ENCODE results near the gene DNAH1. TPM values are rescaled to one million over a fixed set of nuclear protein-coding genes. Genes with fewer than 3 reads are reported as not detected.
"Not testable (repeated sequence)": the region's sequence is repeated elsewhere in the genome, so short reads cannot be mapped to it uniquely, and the experiment has no call there.

The DNAH1 gene
- 10 to 100 TPM; 41.5 to 72.0 (median 44.2) TPM for total RNA-seq
- 25.6 TPM for total RNA-seq (2013)
- total RNA-seq, result 20.9 to 209 (median 113) reads per million in 29 experiments

- Histone ChIP-seq H3K36me3 (ENCODE audit: control insufficient read depth in 2 of 2, extremely low read depth in 1 of 2, insufficient read depth in 1 of 2, low read length in 1 of 2) (peaks cover 0 to 4% of the 10 kb centered on the region in 2 donors), H3K27ac (ENCODE audit: low read length) (no peak within 1 kb of the TSS), H3K4me1 (ENCODE audit: control insufficient read depth in 1 of 2, extremely low read depth in 1 of 2, insufficient read depth in 2 of 2, low read length in 2 of 2) (peaks cover 0 to 19% of the 10 kb centered on the region in 2 experiments), H3K9me3 (no peaks in the 10 kb centered on the region), H3K4me3 (ENCODE audit: control insufficient read depth in 1 of 2, extremely low read depth in 1 of 2, low read length in 1 of 2) (no peak within 1 kb of the TSS), H3K27me3 (replicated peaks in 1 of 2; ENCODE audit: control insufficient read depth in 2 of 2, extremely low read depth in 1 of 2, insufficient read depth in 2 of 2, low read length in 1 of 2) (no peaks in the 10 kb centered on the region)
- H3K4me3 Mint-ChIP-seq, result peak within 1 kb of the TSS; percentile 21 to 69 (median 64)
- H3K9me3 Mint-ChIP-seq, result no peaks in the 10 kb centered on the region
- ATAC-seq (replicated peaks in 1 of 4), result no peak
- peaks cover 17 to 33% (median 20%) of the 10 kb centered on the region in 3 donors for H3K4me1 Mint-ChIP-seq
- WGBS (ENCODE audit: insufficient coverage), result 93% methylated on average over 2 of the region's 3 CpGs
- ChIA-PET POLR2A (no interaction called here), CTCF (interaction anchor here in 1 of 2 donors (0.6 to 0.7 kb wide), 2 partner anchors 73 to 257 kb away, joined by 3 to 6 read pairs; no protein-coding TSS in a partner anchor)
- no peak for DNase-seq
- peak within 1 kb of the TSS; percentile 52 to 82 for H3K27ac Mint-ChIP-seq
- H3K36me3 Mint-ChIP-seq, result no peaks in the 10 kb centered on the region
- no peaks in the 10 kb centered on the region for H3K27me3 Mint-ChIP-seq
Measured at GRCh38 chr3:52315977-52316764, at the start of gene DNAH1. TSS of gene DNAH1 (plus strand) at chr3:52316319. CDS start at chr3:52322443, 6,124 bp downstream.

- Mint-ChIP-seq H3K4me1 (peaks cover 77 to 90% (median 90%) of the 10 kb centered on the region in 3 donors), H3K27me3 (no peaks in the 10 kb centered on the region), H3K4me3 (peak overlapping the region; percentile 59 to 64 (median 60)), H3K36me3 (peaks cover 55% of the 10 kb centered on the region), H3K9me3 (no peaks in the 10 kb centered on the region), H3K27ac (peak overlapping the region; percentile 84 to 92)
- no peak overlapping the region for H3K4me3 ChIP-seq (ENCODE audit: control insufficient read depth in 1 of 2, extremely low read depth in 1 of 2, low read length in 1 of 2)
- ChIA-PET CTCF (interaction anchor here in 1 of 2 donors (1.0 to 1.2 kb wide), 2 partner anchors 12 to 29 kb away, joined by 3 read pairs; partner anchors contain the start of gene TWF2), POLR2A (no interaction called here)
- 42% methylated on average over 4 of the region's 7 CpGs for WGBS (ENCODE audit: insufficient coverage)
- H3K9me3 ChIP-seq, result no peaks in the 10 kb centered on the region
- DNase-seq (peak in 10 of 35 experiments; percentile 27 to 64 (median 44)), ATAC-seq (replicated peaks in 1 of 4) (peak; percentile 46 to 75 (median 70))
- H3K36me3 ChIP-seq (ENCODE audit: control insufficient read depth in 2 of 2, extremely low read depth in 1 of 2, insufficient read depth in 1 of 2, low read length in 1 of 2), result peaks cover 5 to 72% of the 10 kb centered on the region in 2 donors
- H3K27me3 ChIP-seq (replicated peaks in 1 of 2; ENCODE audit: control insufficient read depth in 2 of 2, extremely low read depth in 1 of 2, insufficient read depth in 2 of 2, low read length in 1 of 2), result no peaks in the 10 kb centered on the region
- H3K27ac ChIP-seq (ENCODE audit: low read length), result peak overlapping the region; percentile 80
- peaks cover 51 to 60% of the 10 kb centered on the region in 2 experiments for H3K4me1 ChIP-seq (ENCODE audit: control insufficient read depth in 1 of 2, extremely low read depth in 1 of 2, insufficient read depth in 2 of 2, low read length in 2 of 2)
Measured at GRCh38 chr3:52268036-52268435, 48.1 kb upstream of the DNAH1 start.

- no peaks in the 10 kb centered on the region for H3K27me3 Mint-ChIP-seq
- no peak for ATAC-seq (replicated peaks in 1 of 4)
- peak overlapping the region; percentile 84 to 92 (median 89) for H3K4me3 Mint-ChIP-seq
- Histone ChIP-seq H3K4me3 (ENCODE audit: control insufficient read depth in 1 of 2, extremely low read depth in 1 of 2, low read length in 1 of 2) (no peak overlapping the region), H3K36me3 (ENCODE audit: control insufficient read depth in 2 of 2, extremely low read depth in 1 of 2, insufficient read depth in 1 of 2, low read length in 1 of 2) (peaks cover 2 to 63% of the 10 kb centered on the region in 2 donors), H3K27ac (ENCODE audit: low read length) (peak overlapping the region; percentile 80), H3K9me3 (no peaks in the 10 kb centered on the region), H3K4me1 (ENCODE audit: control insufficient read depth in 1 of 2, extremely low read depth in 1 of 2, insufficient read depth in 2 of 2, low read length in 2 of 2) (peaks cover 47 to 64% of the 10 kb centered on the region in 2 experiments), H3K27me3 (replicated peaks in 1 of 2; ENCODE audit: control insufficient read depth in 2 of 2, extremely low read depth in 1 of 2, insufficient read depth in 2 of 2, low read length in 1 of 2) (no peaks in the 10 kb centered on the region)
- CTCF ChIA-PET, result interaction anchor here in 1 of 2 donors (1.3 to 1.6 kb wide), 2 partner anchors 8 to 29 kb away, joined by 5 read pairs; no protein-coding TSS in a partner anchor
- peak overlapping the region; percentile 92 to 93 for H3K27ac Mint-ChIP-seq
- 17% methylated on average over 1 of the region's 3 CpGs for whole genome bisulfite sequencing (ENCODE audit: insufficient coverage)
- H3K36me3 Mint-ChIP-seq, result peaks cover 48% of the 10 kb centered on the region
- POLR2A ChIA-PET, result interaction anchor here in 1 of 2 donors (0.7 kb wide), 1 partner anchor 10 kb away, joined by 3 read pairs; no protein-coding TSS in a partner anchor
- H3K9me3 Mint-ChIP-seq, result no peaks in the 10 kb centered on the region
- H3K4me1 Mint-ChIP-seq, result peaks cover 77 to 90% (median 89%) of the 10 kb centered on the region in 3 donors
- no peak for DNase-seq
Measured at GRCh38 chr3:52269776-52270175, 46.3 kb upstream of the DNAH1 start.

- H3K27ac Mint-ChIP-seq, result peak overlapping the region; percentile 92 to 93
- H3K4me3 ChIP-seq (ENCODE audit: control insufficient read depth in 1 of 2, extremely low read depth in 1 of 2, low read length in 1 of 2), result no peak overlapping the region
- H3K9me3 ChIP-seq, result no peaks in the 10 kb centered on the region
- H3K4me1 ChIP-seq (ENCODE audit: control insufficient read depth in 1 of 2, extremely low read depth in 1 of 2, insufficient read depth in 2 of 2, low read length in 2 of 2), result peaks cover 45 to 63% of the 10 kb centered on the region in 2 experiments
- peaks cover 82 to 89% (median 88%) of the 10 kb centered on the region in 3 donors for H3K4me1 Mint-ChIP-seq
- H3K27ac ChIP-seq (ENCODE audit: low read length), result peak overlapping the region; percentile 80
- H3K27me3 ChIP-seq (replicated peaks in 1 of 2; ENCODE audit: control insufficient read depth in 2 of 2, extremely low read depth in 1 of 2, insufficient read depth in 2 of 2, low read length in 1 of 2), result no peaks in the 10 kb centered on the region
- WGBS (ENCODE audit: insufficient coverage), result 28% methylated on average over 4 of the region's 9 CpGs
- H3K36me3 Mint-ChIP-seq, result peaks cover 48% of the 10 kb centered on the region
- no peaks in the 10 kb centered on the region for H3K9me3 Mint-ChIP-seq
- H3K4me3 Mint-ChIP-seq, result peak overlapping the region; percentile 84 to 92 (median 89)
- DNase-seq, result peak in 1 of 35 experiments; percentile 12
- ChIA-PET POLR2A (interaction anchor here in 1 of 2 donors (1.2 to 1.6 kb wide), 4 partner anchors 12 to 22 kb away, joined by 4 to 15 read pairs (median 6); partner anchors contain the start of gene GLYCTK), CTCF (interaction anchor here in 1 of 2 donors (1.1 to 2.1 kb wide), 6 partner anchors 9 to 50 kb away, joined by 3 to 15 read pairs (median 5); partner anchors contain the start of gene TWF2)
- no peaks in the 10 kb centered on the region for H3K27me3 Mint-ChIP-seq
- peaks cover 2 to 64% of the 10 kb centered on the region in 2 donors for H3K36me3 ChIP-seq (ENCODE audit: control insufficient read depth in 2 of 2, extremely low read depth in 1 of 2, insufficient read depth in 1 of 2, low read length in 1 of 2)
- ATAC-seq (replicated peaks in 1 of 4), result no peak
Measured at GRCh38 chr3:52270252-52270754, 45.8 kb upstream of the DNAH1 start.

- H3K27me3 ChIP-seq (replicated peaks in 1 of 2; ENCODE audit: control insufficient read depth in 2 of 2, extremely low read depth in 1 of 2, insufficient read depth in 2 of 2, low read length in 1 of 2); H3K9me3 Mint-ChIP-seq; H3K9me3 ChIP-seq; H3K27me3 Mint-ChIP-seq; ATAC-seq (replicated peaks in 1 of 4): not testable (repeated sequence)
- peak overlapping the region in 1 of 2 donors; percentile 27 for H3K4me3 ChIP-seq (ENCODE audit: control insufficient read depth in 1 of 2, extremely low read depth in 1 of 2, low read length in 1 of 2)
- ChIA-PET CTCF (interaction anchor here (0.5 to 2.1 kb wide), 5 partner anchors 10 to 272 kb away, joined by 3 to 15 read pairs (median 8); no protein-coding TSS in a partner anchor), POLR2A (interaction anchor here (0.7 to 1.6 kb wide), 5 partner anchors 10 to 281 kb away, joined by 3 to 15 read pairs (median 6); no protein-coding TSS in a partner anchor)
- Mint-ChIP-seq H3K4me3 (peak overlapping the region; percentile 84 to 92 (median 89)), H3K27ac (peak overlapping the region; percentile 92 to 93), H3K4me1 (peaks cover 82 to 91% (median 89%) of the 10 kb centered on the region in 3 donors), H3K36me3 (peaks cover 43% of the 10 kb centered on the region)
- H3K4me1 ChIP-seq (ENCODE audit: control insufficient read depth in 1 of 2, extremely low read depth in 1 of 2, insufficient read depth in 2 of 2, low read length in 2 of 2), result peaks cover 49 to 65% of the 10 kb centered on the region in 2 experiments
- H3K36me3 ChIP-seq (ENCODE audit: control insufficient read depth in 2 of 2, extremely low read depth in 1 of 2, insufficient read depth in 1 of 2, low read length in 1 of 2), result peaks cover 2 to 52% of the 10 kb centered on the region in 2 donors
- WGBS (ENCODE audit: insufficient coverage), result no CpG with 5 or more reads among the region's 9 CpGs
- DNase-seq, result peak in 1 of 35 experiments; percentile 10
- H3K27ac ChIP-seq (ENCODE audit: low read length), result peak overlapping the region; percentile 80
Measured at GRCh38 chr3:52272172-52272571, 43.9 kb upstream of the DNAH1 start.

Measured in T-cell (primary cell).